GM18526 (cell line): Measurements from ENCODE around the gene PKD2.

Source experiments
- POLR2A ChIP-seq: IDR thresholded peaks from 3 replicates; pipeline ENCODE4 v1.6.1; 2011; ENCODE audit not compliant: insufficient read length; ENCODE audit errors: extremely low read depth

PKD2 gene

GRCh38 chr4:88109123-88109881 is 101.9 kb downstream of the PKD2 start:
- no peak for TF ChIP-seq POLR2A

GRCh38 chr4:88110826-88111225 is 103.4 kb downstream of the PKD2 start:
- TF ChIP-seq POLR2A, result no peak

DNA sequence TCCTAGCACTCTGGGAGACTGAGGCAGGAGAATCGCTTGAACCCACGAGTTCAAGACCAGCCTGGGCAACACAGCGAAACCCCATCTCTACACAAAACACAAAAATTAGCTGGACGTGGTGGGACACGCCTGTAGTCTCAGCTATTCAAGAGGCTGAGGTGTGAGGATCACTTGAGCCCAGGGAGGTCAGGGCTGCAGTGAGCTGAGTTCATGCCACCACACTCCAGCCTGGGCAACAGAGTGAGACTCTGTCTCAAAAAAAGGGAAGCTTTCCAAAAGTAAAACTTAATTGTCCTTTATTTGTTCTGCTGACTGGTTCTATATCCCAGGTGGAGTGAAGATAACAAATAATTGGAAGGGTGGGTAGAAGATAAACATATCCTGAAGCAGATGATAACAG is 105.4 kb downstream of the PKD2 start:
- TF ChIP-seq POLR2A, result no peak

DNA sequence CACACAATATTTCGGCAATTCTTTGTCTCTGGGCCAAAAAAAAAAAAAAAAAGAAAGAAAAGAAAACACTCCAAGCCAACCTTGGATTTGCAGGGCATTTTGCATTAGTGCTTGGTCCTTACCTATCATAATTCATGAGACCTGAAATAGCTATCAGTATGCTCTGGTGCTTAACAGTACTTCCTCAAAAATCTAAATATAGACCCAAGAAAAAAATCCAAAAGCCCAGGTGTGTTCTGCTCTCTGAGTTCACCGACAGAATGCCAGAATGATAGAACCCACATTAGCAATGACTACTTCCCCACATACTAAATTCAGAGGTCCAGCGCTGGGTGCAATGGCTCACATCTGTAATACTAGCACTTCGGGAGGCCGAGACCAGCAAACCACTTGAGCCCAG is 108.2 kb downstream of the PKD2 start:
- no peak for TF ChIP-seq POLR2A

DNA sequence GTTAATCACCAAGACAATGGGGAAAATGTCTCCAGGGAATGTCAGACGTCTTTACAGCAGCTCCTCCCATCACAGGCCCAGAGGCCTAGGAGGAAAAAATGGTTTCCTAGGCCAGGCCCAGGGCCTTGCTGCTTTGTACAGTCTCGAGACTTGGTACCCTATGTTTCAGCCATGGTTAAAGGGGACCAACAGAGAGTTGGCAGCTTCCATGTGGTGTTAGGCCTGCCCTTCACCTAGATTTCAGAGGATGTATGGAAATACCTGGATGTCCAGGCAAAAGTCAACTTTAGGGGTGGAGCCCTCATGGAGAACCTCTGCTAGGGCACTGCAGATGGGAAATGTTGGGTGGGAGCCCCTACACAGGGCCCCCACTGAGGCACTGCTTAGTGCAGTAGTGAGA is 112.5 kb downstream of the PKD2 start:
- TF ChIP-seq POLR2A, result no peak
